GM19238 (cell line): ENCODE data around the gene HOXC10.

ENCODE experiments used
- DNase-seq: peaks from one replicate; pipeline ENCODE4 v3.0.0; 2011; ENCODE audit warnings: low spot score; ENCODE audit not compliant: insufficient read length

Gene HOXC10

GRCh38 chr12:53976823-53977595 is 7.9 kb upstream of the HOXC10 start:
- DNase-seq, result no peak

DNA sequence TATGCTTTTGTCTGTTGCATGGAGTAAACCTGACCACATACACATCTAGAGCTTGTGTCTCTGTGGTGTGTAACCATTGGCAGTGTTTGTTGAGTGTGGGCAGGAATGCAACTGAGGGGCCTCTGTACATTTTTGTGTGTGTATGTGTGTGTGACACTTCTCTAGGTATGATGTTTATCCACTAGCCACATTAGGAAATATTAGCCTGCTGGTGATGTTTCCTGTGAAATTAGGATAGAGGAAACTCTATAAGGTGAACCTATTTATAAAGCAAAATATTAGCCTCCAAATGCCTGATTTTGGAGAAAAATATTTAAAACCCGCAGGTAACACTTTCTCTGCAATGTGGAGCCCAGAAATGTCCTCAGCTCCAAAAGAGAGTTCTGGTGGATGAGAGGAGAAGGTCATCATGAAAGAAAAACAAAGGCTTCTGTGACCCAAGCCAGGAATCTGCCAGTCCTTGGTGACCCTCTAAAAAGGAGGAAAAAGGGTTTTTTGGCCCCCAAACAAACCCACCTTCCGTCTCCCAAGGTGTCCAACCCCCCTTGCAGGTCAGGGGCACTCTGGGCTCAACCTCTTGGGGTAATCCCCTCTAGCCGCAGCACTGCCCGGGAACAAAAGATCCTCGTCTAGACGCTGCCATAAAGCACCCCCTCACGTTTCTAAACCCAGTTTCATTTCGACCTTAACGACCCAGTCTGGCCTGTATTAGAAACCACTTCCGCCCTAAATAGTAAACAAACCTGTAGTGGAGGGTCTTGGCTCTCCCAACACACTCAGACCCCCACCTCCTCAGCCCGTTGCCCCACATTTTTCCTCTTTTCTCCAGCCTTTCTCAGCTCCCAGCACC is 7.1 kb upstream of the HOXC10 start:
- no peak for DNase-seq

- DNase-seq, result no peak
These were observed 6.2 kb upstream of the HOXC10 start for GRCh38 chr12:53978477-53979356.

DNA sequence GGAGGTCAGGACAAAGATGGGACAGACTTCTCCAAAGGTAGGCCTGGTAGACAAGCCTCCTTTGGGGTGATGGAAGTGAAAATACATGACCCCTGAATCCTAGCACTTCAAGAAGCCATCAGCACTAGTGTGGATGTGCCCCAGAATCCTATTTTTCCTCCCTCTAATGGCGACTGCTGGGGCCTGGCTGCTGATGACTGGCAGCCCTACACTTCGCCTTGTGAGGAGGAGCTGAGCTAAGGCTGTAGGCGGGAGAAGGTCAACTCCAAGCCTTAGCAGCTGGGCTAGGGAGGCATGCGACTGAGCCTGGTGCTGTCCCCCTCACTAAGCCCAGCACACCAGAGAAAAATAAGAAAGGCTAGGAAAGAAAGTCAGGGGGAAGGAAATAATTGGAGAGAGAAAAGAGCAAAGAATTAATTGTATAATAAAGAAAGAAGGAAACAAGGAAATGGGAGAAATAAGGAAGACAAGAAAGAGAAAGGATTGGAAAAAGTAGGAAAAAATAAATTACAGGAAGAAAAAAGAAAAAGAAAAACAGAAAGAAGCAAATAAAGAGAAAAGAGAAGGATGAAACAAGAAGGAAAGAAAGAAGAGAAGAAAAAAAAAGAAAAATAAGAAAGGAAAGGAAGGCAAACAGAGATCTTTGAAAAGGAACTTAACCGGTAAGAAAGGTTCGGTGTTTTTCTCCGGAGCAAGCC is 4.7 kb upstream of the HOXC10 start:
- no peak for DNase-seq

DNA sequence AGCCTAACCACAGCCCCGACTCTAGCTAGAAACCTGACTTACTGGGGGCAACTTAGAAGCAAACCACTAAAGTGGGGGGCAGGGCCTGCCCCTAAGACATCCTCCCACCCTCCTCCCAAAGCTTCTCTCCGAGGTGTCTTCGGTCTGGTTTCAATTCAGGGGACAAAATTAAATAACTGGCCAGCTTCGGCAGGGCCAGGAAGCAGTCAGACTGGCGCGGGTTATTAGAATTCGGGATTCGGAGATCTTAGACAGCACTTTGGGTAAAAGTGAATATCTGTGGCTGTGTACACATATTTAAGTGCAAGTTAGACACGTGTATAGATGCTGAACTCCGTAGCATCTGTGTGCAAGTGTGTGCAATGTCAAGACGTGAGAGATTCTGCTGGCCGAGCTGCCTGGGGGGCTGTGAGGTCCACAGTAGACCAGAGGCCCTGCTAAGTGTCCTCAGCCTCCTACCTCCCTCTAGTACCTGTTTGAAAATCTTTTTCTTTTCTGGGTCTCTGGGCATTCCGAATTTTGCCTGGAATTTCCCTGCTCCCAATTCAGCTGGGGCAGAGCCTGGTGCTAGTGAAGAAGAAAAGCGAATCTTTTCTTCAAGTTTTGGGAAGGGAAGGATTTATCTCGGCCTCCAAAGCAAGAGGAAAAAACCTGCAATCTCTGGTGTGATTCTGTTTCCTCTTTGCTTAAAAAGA is 4.0 kb upstream of the HOXC10 start:
- DNase-seq, result no peak

DNA sequence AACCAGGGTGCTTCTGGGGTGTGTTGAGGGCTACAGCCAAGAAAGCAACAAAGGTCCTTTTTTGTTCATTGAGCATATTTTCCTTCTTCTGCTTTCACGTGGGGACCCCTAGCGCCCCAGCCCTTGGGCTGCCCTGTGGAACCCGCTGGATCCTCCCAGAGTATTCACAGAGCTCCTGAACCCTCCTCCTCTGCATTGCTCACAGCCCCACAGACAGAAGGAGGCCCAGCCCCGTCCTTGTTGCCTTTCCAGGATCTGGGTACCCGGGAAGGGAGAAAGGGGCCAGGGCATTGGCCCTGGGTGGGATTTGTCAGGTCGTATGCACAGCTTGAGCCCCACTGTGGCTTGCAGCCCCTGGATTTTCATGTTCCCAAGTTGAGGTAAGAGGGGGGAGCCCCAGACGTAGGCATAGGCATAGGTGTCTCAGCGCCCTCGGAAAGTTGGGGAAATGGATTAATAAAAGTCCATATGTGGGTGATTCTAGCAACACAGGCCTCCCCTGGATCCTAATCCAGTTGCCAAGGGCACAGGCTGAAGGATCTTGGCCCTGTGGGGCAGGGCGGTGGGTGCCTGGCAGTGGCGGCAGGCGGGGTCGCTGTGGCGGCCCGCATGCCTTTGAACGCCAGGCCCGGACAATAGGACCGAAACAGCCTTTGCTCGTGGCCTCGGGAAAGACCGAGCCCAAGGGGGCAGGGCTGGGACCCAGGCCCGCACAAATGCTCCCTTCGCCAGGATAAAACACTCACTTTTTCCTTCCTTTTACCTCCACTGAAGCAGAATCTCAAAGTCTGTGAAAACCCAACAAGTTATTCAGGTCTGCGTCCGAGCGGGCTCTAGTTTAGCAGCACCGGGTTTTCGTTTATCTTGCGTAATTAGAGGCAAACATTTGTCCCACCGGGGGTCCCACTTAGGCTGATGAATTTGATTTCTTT is 3.0 kb upstream of the HOXC10 start:
- DNase-seq, result no peak

- no peak for DNase-seq
These were observed 2.0 kb upstream of the HOXC10 start for GRCh38 chr12:53982648-53983567.

DNA sequence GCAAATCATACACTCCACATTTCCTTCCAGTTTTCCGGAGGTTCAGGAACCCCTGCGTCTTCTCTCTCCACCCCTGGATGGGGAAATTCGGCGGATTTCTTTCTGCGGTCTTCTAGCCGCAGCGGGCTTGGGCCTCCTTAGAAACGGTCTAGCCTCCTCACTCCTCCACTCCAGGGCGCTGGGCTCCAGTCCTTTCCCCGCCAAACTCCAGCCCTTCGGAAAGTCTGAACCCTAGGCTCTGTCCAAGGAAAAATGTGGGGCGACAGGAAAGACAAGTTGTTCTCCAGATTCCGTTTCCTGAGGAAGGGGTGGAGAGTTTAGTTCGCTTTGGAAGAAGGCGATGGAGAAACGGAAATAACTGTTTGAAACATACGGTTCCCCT is 1.4 kb upstream of the HOXC10 start:
- no peak for DNase-seq

- DNase-seq, result no peak
These were observed 885 bp upstream of the HOXC10 start for GRCh38 chr12:53983950-53984572.

- DNase-seq, result no peak
These were observed 697 bp downstream of the HOXC10 start for GRCh38 chr12:53985692-53985993.

GRCh38 chr12:53985994-53986685 is 1.2 kb downstream of the HOXC10 start:
- no peak for DNase-seq

- DNase-seq, result no peak
These were observed 1.9 kb downstream of the HOXC10 start for GRCh38 chr12:53986686-53987483.

DNA sequence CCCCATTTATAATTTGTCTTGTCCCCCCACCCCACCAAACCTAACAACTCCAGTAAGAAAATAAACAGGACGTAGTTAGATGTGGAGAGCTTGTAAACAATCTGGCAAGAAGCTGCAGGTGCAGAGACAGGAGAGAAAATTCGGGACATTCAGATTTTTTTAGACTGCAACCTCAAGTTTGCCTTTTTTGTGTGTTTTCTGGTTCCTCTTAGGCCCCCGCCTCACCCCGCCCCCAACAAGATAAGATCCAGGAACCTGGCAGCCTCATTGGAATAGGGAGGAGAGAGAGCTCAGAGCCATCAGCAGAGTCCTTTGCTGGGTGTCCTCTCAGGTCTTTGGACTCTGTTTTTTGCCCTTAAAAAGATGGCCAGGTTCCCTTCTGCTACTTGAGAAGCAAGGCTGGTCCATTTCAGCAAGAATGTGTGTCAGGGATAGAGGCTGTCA is 2.9 kb downstream of the HOXC10 start:
- DNase-seq, result no peak

DNA sequence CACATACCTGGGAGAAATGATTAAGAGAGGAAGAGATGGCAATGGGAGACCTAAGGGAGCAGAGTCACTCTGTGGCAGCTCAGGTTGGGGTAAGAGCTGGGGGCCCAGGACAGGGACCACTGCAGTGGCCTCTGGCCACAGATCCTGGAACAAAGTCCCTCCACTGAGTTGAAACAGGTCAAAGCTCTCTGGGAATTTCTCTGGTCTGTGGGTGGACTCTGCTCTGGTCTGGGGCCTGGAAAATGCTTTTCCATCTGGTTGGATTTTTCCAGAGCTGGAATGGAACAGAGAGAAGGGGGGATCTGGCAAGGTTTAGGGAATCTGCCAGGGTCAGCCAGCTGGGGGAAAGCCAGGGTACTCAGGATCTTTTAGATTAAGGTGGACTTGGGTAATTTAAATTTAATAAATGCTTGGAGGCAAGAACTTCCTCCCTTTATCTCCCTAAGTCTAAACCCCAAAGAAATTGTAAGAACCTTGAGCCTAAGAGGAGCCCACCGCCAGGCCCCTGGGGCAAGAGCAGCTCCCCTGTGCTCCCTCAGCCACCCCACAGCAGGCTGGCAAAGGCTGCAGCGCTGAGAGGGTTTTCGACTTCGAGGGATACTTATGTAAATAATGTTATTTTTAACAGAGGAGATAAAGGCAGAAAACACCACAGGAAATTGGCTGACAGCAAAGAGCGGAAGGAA is 3.7 kb downstream of the HOXC10 start:
- no peak for DNase-seq

GRCh38 chr12:53989227-53990113 is 4.5 kb downstream of the HOXC10 start:
- DNase-seq, result peak; percentile 47
